ENCODE data around the gene GTF3C1. TPM values are rescaled to one million over a fixed set of nuclear protein-coding genes. Genes with fewer than 3 reads are reported as not detected.

GTF3C1 gene
- total RNA-seq, 4 donors from 2014 or later, result 129 to 276 (median 181) TPM

DNA sequence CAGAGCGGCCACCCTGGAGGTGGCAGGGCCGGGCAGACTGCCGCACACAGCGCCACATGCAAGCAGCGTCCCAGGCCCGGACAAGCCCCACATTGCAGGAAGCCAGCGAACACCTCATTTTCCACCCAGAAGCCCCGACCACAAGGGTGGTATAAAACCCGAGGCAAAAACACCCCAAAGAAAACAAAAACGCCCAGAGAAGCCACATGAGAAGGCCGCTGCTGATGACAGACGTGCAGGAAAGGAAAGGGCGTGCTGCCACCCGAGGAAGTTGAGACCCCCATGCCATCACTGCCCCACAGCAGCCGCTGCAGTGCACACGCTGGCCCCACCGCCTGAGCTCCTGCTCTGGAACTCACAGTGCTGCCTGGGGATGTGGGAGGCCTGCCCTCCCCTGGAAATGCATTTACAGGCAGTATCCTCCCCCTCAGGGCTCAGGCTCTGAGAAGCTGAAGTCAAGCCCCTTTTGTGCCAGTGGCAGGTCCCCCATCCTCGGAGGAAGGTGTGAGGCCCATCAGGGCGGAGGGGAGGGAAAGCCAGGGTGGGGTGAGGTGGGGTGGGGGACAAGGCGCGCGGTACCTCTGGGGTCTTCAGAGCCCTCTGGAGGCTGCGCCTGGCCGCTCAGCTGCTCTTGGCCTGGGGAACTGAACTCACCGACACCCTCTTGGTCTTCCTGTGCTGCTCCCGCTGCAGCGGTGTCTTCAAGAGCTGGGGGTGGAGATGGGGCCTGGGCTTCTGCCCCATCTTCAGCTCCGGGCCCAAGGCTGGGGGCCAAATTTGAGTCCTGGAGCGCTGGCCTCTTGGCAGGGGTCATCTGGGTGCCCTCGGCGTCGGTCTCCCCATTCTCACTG, 85.7 kb downstream of the GTF3C1 start:
- WGBS, result 70% methylated on average over 19 of the region's 32 CpGs
- Histone ChIP-seq H3K36me3 (peaks cover 88% of the 10 kb centered on the region), H3K27me3 (no peaks in the 10 kb centered on the region), H3K9me3 (no peaks in the 10 kb centered on the region), H3K27ac (no peak overlapping the region), H3K4me1 (peaks cover 21% of the 10 kb centered on the region), H3K4me3 (no peak overlapping the region)
- no peak for TF ChIP-seq POLR2AphosphoS5 (IDR thresholded peaks at IDR 0.05)
- no peak for TF ChIP-seq EP300 (IDR thresholded peaks at IDR 0.05)
- TF ChIP-seq POLR2A (IDR thresholded peaks at IDR 0.05), result no peak
- TF ChIP-seq, protein P1, sequence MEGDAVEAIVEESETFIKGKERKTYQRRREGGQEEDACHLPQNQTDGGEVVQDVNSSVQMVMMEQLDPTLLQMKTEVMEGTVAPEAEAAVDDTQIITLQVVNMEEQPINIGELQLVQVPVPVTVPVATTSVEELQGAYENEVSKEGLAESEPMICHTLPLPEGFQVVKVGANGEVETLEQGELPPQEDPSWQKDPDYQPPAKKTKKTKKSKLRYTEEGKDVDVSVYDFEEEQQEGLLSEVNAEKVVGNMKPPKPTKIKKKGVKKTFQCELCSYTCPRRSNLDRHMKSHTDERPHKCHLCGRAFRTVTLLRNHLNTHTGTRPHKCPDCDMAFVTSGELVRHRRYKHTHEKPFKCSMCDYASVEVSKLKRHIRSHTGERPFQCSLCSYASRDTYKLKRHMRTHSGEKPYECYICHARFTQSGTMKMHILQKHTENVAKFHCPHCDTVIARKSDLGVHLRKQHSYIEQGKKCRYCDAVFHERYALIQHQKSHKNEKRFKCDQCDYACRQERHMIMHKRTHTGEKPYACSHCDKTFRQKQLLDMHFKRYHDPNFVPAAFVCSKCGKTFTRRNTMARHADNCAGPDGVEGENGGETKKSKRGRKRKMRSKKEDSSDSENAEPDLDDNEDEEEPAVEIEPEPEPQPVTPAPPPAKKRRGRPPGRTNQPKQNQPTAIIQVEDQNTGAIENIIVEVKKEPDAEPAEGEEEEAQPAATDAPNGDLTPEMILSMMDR (IDR thresholded peaks at IDR 0.05), result no peak
- no peak for DNase-seq (ENCODE audit: low spot score in 2 of 2)

DNA sequence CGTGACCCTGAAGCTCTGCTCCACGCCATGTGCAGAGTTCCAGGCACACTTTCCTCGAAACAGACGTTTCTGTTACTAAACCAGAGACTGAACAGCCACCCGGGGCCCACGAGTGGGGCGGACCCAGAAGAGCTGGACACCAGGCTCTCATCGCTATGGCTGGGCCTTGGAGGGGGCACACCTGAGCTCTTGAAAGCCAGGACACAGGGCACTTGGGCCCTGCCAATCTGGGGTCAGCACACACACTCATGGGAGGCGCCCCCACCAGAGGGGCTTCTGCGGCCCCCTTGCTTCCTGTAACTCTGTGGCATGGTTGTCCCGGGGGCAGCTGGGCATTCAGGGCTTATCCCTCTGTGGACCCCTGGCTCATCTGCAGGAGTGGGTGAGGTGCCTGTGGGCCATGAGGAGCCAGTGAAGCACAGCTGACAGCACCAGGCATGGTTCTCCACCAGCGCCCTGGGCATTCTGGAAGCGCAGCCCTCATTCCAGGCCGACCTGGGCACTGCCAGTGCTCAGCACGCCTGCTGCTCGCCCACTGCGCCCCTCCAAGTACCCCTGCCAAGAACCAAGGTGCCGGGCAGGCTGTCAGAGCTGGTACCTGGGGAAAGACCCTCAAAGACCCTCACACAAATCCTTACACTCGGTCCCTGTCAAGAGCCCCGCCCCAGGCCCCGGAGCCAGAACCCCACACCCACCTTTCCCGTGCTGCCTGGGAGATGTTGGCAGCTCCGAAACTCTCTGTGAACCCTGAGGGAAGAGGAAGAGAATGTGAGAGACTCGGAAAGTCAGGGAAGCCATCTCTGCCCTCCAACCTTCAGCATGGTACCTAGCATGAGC, 86.6 kb downstream of the GTF3C1 start:
- Histone ChIP-seq H3K27ac (no peak overlapping the region), H3K9me3 (no peaks in the 10 kb centered on the region), H3K4me1 (peaks cover 27% of the 10 kb centered on the region), H3K4me3 (no peak overlapping the region), H3K36me3 (peaks cover 79% of the 10 kb centered on the region), H3K27me3 (no peaks in the 10 kb centered on the region)
- 87% methylated on average over 11 of the region's 24 CpGs for WGBS
- DNase-seq (ENCODE audit: low spot score in 2 of 2), result no peak
- TF ChIP-seq POLR2AphosphoS5 (IDR thresholded peaks at IDR 0.05), result no peak
- TF ChIP-seq, protein P1 (IDR thresholded peaks at IDR 0.05), result no peak
- no peak for TF ChIP-seq POLR2A (IDR thresholded peaks at IDR 0.05)
- no peak for TF ChIP-seq EP300 (IDR thresholded peaks at IDR 0.05)

DNA sequence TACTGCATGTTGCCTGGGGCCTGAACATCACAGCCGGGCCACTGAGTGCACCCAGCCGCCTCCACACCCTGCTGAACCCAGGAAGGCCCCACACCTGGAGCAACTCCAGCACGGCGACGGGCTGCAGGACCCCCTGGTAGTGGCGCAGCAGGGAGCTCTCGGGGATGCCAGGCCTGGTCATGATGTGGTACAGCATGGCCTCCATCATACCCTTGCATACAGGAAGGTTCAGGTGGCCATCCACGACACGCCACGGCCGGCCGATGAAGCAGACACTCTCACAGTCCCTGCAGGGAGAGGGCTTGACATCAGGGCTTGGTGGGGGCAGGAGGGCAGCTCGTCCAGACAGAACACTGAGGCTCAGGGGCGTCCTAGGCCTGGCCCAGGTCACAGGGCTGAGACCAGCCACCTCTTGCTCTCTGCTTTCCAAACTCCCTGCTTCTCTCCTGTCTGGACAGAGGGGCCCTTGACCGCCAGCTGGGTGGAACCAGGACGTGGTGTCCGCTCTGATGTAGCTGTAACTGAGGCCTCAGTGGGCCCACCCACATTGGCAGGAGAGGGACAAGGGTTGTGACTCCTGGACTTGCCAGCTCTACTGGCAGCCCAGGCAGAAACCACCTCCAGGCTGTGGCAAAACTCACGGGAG, 87.4 kb downstream of the GTF3C1 start:
- peaks cover 71% of the 10 kb centered on the region for H3K36me3 ChIP-seq
- DNase-seq (ENCODE audit: low spot score in 2 of 2), result no peak
- H3K4me3 ChIP-seq, result no peak overlapping the region
- no peaks in the 10 kb centered on the region for H3K9me3 ChIP-seq
- peaks cover 33% of the 10 kb centered on the region for H3K4me1 ChIP-seq
- no peaks in the 10 kb centered on the region for H3K27me3 ChIP-seq
- TF ChIP-seq POLR2AphosphoS5 (IDR thresholded peaks at IDR 0.05) (no peak), POLR2A (IDR thresholded peaks at IDR 0.05) (no peak), EP300 (IDR thresholded peaks at IDR 0.05) (no peak)
- TF ChIP-seq, protein P1 (IDR thresholded peaks at IDR 0.05), result no peak
- 92% methylated on average over 10 of the region's 18 CpGs for WGBS
- no peak overlapping the region for H3K27ac ChIP-seq

DNA sequence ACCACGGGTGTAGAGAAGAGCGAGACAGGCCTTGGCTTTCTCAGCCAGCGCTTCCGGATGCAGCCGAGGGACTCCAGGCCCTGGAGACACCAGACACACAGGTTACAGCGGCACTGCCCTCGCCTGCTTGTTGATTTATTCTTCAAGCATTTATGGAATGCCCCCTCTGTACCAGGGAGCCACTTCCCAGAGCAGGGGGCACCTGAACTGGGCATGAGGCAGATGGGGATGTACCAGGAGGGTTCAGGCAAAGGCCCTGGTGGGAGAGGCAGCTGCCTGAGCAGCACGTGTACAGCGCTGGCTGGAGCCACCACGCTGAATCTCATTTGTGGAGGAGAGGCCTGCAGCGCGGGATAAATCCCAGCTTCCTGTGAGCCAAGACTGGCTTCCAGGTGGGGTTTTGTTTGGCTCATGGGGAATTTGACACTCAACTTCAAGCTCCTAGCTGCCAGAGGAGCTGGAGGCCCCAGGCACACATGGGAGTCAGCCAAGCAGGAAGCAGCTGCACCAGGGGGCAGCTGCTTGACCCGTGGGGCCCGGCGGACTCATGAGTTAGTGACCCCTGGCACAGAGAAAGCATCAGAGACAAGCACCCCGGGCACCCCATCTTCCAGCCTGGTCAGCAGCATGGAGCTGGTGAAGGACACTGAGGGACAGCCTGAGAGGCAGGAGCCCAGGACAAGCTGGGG, 88.1 kb downstream of the GTF3C1 start:
- Histone ChIP-seq H3K9me3 (no peaks in the 10 kb centered on the region), H3K4me3 (no peak overlapping the region), H3K4me1 (peaks cover 39% of the 10 kb centered on the region), H3K27ac (no peak overlapping the region), H3K27me3 (no peaks in the 10 kb centered on the region), H3K36me3 (peaks cover 65% of the 10 kb centered on the region)
- TF ChIP-seq, protein P1 (IDR thresholded peaks at IDR 0.05), result no peak
- TF ChIP-seq POLR2AphosphoS5 (IDR thresholded peaks at IDR 0.05), result no peak
- no peak for TF ChIP-seq EP300 (IDR thresholded peaks at IDR 0.05)
- no peak for TF ChIP-seq POLR2A (IDR thresholded peaks at IDR 0.05)
- 56% methylated on average over 10 of the region's 16 CpGs for WGBS
- no peak for DNase-seq (ENCODE audit: low spot score in 2 of 2)
